Measurements from ENCODE around the gene NINJ2. TPM values are rescaled to one million over a fixed set of nuclear protein-coding genes. Genes with fewer than 3 reads are reported as not detected.

Gene NINJ2
- total RNA-seq, 3 donors from 2014 or later (not counting 1 experiment from before 2014, with no cell fraction given): 3.1 to 6.6 (median 4.9) TPM

DNA sequence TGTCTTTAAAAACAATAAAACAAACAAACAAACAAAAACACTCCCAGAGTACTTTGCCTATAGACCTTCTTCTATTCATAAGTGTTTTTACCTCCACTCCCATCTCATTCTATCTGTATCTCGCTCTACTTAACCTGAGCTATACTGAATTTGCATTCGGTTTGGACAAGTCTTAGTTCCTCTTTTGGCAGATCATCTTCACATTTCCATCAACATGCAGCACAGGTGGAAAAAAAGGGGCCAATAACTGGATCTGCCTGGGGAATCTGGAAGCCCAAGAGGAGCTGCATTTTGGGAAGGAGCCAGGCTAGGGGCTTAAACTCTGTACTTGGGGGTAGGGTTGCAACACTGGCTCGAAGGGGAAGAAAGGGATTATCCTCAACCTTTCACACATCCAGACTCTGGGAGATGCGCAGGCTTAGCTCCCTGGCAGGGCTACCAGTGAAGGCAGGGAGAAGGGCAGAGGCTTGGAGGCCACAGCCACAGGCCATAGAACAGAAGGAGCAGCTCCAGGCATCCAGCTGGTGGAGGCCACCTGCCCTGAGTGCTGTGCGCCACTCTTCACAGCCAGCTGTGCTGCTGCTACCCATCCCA is 4.1 kb downstream of the NINJ2 start:
- no peaks in the 10 kb centered on the region for H3K9me3 ChIP-seq (ENCODE audit: control insufficient read depth, insufficient read depth, low read length)
- no peaks in the 10 kb centered on the region for H3K36me3 ChIP-seq (ENCODE audit: control insufficient read depth, insufficient read depth, low read length)
- H3K27me3 ChIP-seq (ENCODE audit: control insufficient read depth, insufficient read depth, low read length): no peaks in the 10 kb centered on the region
- Mint-ChIP-seq H3K36me3 (no peaks in the 10 kb centered on the region), H3K27me3 (ENCODE audit: low read depth in 2 of 2) (peaks cover 0 to 5% of the 10 kb centered on the region in 2 donors), H3K4me1 (peaks cover 0 to 9% of the 10 kb centered on the region in 2 donors), H3K27ac (no peak overlapping the region), H3K9me3 (no peaks in the 10 kb centered on the region), H3K4me3 (no peak overlapping the region)
- no peak overlapping the region for H3K4me3 ChIP-seq (ENCODE audit: low read length)
- H3K27ac ChIP-seq (ENCODE audit: low read length): no peak overlapping the region
- intact Hi-C loops (cut with micrococcal nuclease): no loop called here
- ATAC-seq: no peak
- no peaks in the 10 kb centered on the region for H3K4me1 ChIP-seq (ENCODE audit: control insufficient read depth, insufficient read depth, low read length)
- WGBS (ENCODE audit: insufficient coverage): 79% methylated on average over 5 of the region's 5 CpGs
- no peak for DNase-seq
- TF ChIP-seq, protein P1, sequence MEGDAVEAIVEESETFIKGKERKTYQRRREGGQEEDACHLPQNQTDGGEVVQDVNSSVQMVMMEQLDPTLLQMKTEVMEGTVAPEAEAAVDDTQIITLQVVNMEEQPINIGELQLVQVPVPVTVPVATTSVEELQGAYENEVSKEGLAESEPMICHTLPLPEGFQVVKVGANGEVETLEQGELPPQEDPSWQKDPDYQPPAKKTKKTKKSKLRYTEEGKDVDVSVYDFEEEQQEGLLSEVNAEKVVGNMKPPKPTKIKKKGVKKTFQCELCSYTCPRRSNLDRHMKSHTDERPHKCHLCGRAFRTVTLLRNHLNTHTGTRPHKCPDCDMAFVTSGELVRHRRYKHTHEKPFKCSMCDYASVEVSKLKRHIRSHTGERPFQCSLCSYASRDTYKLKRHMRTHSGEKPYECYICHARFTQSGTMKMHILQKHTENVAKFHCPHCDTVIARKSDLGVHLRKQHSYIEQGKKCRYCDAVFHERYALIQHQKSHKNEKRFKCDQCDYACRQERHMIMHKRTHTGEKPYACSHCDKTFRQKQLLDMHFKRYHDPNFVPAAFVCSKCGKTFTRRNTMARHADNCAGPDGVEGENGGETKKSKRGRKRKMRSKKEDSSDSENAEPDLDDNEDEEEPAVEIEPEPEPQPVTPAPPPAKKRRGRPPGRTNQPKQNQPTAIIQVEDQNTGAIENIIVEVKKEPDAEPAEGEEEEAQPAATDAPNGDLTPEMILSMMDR (IDR thresholded peaks at IDR 0.05): no peak

DNA sequence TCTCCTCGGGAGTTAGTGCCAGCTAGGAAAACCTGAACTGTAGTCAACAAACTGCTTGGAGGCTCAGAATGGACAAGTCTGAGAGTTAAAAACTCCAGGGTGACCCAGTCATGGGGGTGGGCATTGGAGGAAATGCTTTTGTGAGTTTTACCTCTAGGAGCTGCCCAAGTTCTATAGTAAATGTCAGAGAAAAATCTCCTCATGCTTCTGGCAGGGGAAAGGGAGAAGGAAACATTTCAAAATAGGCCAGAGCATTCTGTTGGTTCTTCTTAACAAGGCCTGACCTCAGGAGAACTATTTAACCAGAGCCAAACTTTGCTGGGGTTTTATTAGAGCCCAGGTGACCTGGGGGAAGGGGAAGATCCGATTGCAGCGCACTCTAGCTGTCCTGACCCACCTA is 12.3 kb downstream of the NINJ2 start:
- no peaks in the 10 kb centered on the region for H3K27me3 ChIP-seq (ENCODE audit: control insufficient read depth, insufficient read depth, low read length)
- H3K4me3 ChIP-seq (ENCODE audit: low read length): no peak overlapping the region
- Mint-ChIP-seq H3K4me1 (peaks cover 0 to 9% of the 10 kb centered on the region in 2 donors), H3K36me3 (no peaks in the 10 kb centered on the region), H3K27me3 (ENCODE audit: low read depth in 2 of 2) (no peaks in the 10 kb centered on the region), H3K4me3 (no peak overlapping the region), H3K9me3 (no peaks in the 10 kb centered on the region), H3K27ac (no peak overlapping the region)
- H3K9me3 ChIP-seq (ENCODE audit: control insufficient read depth, insufficient read depth, low read length): no peaks in the 10 kb centered on the region
- peaks cover 3% of the 10 kb centered on the region for H3K36me3 ChIP-seq (ENCODE audit: control insufficient read depth, insufficient read depth, low read length)
- WGBS (ENCODE audit: insufficient coverage): 88% methylated on average over 3 of the region's 3 CpGs
- no peaks in the 10 kb centered on the region for H3K4me1 ChIP-seq (ENCODE audit: control insufficient read depth, insufficient read depth, low read length)
- intact Hi-C loops (cut with micrococcal nuclease): no loop called here
- H3K27ac ChIP-seq (ENCODE audit: low read length): no peak overlapping the region
- peak in 1 of 2 donors; percentile 47 for DNase-seq
- TF ChIP-seq, protein P1 (IDR thresholded peaks at IDR 0.05): no peak
- no peak for ATAC-seq

DNA sequence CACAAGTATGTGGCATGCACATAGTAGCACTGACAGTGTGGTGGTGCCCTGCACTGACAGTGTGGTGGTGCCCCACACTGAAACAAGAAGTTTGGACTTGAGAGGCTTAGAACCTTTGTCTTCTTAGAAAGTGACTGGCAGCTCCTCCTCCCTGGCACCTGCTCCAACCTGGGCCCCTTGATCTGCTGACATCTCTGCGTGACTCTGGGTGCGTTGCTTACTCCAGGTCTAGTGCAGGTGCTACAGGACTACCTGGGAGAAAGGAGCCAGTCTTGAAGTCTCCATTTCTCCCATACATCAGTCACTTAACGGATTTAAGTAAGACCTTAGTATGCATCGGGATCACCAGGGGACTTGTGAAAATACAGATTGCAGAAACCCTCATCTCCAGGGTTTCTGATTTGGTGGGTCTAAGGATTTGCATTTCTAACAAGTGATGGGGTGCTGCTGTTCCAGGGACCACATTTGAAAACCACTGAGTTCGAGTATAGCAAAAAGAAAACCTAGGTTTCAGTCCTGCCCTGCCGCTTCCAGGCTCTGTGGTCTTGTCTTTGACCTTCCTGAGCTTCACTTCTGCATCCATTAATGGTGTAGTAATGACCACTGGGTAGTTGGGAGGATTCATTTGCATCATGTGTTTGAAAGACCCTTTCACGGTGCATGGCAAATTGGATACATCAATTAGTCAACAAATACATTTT is 15.7 kb downstream of the NINJ2 start:
- WGBS (ENCODE audit: insufficient coverage): 93% methylated on average over 6 of the region's 7 CpGs
- peaks cover 14 to 34% of the 10 kb centered on the region in 2 donors for H3K4me1 Mint-ChIP-seq
- no peaks in the 10 kb centered on the region for H3K36me3 Mint-ChIP-seq
- Histone ChIP-seq H3K27ac (ENCODE audit: low read length) (no peak overlapping the region), H3K4me1 (ENCODE audit: control insufficient read depth, insufficient read depth, low read length) (peaks cover 13% of the 10 kb centered on the region), H3K36me3 (ENCODE audit: control insufficient read depth, insufficient read depth, low read length) (peaks cover 4% of the 10 kb centered on the region), H3K9me3 (ENCODE audit: control insufficient read depth, insufficient read depth, low read length) (no peaks in the 10 kb centered on the region), H3K27me3 (ENCODE audit: control insufficient read depth, insufficient read depth, low read length) (no peaks in the 10 kb centered on the region), H3K4me3 (ENCODE audit: low read length) (no peak overlapping the region)
- H3K4me3 Mint-ChIP-seq: no peak overlapping the region
- intact Hi-C loops (cut with micrococcal nuclease): no loop called here
- ATAC-seq: no peak
- H3K9me3 Mint-ChIP-seq: no peaks in the 10 kb centered on the region
- no peak for DNase-seq
- TF ChIP-seq, protein P1 (IDR thresholded peaks at IDR 0.05): no peak
- H3K27me3 Mint-ChIP-seq (ENCODE audit: low read depth in 2 of 2): no peaks in the 10 kb centered on the region
- H3K27ac Mint-ChIP-seq: no peak overlapping the region
